ENCODE measurements around the gene GRIK2. TPM values are rescaled to one million over a fixed set of nuclear protein-coding genes. Genes with fewer than 3 reads are reported as not detected.
A peak's percentile ranks its signal among the peaks of the same experiment; 100 is the strongest.

The GRIK2 gene
- total RNA-seq, 1 experiment from 2014 or later = 0.70 TPM

- no peaks in the 10 kb centered on the region for H3K27me3 ChIP-seq (ENCODE audit: insufficient read depth, low read length)
- H2BK5ac ChIP-seq (ENCODE audit: insufficient read length, low read length) = no peak overlapping the region
- H3K9me3 Mint-ChIP-seq = no peaks in the 10 kb centered on the region
- no peaks in the 10 kb centered on the region for H4K20me1 ChIP-seq (ENCODE audit: control insufficient read depth, insufficient read depth, insufficient read length)
- no peak overlapping the region for H3K56ac ChIP-seq (ENCODE audit: insufficient read length, low read depth, low read length)
- no peak overlapping the region for H4K5ac ChIP-seq (ENCODE audit: insufficient read length, low read depth, low read length)
- no peaks in the 10 kb centered on the region for H3K9me3 ChIP-seq (ENCODE audit: control insufficient read depth, low read depth, low read length)
- H3K79me1 ChIP-seq (ENCODE audit: insufficient read depth, low read depth, low read length, poor library complexity, severe bottlenecking) = no peaks in the 10 kb centered on the region
- H3K27ac Mint-ChIP-seq = peak overlapping the region; percentile 30 to 76 (median 47); a peak in 3 of 7 replicates
- H3K4me1 Mint-ChIP-seq = peaks cover 0 to 2% of the 10 kb centered on the region in 2 experiments; a peak in 1 of 4 replicates
- H3K18ac ChIP-seq (ENCODE audit: insufficient read length, low read depth, low read length) = no peak overlapping the region
- H3K4me2 ChIP-seq (ENCODE audit: insufficient read depth, insufficient read length, low read length) = no peak overlapping the region
- no CpG with 5 or more reads among the region's 6 CpGs for WGBS (ENCODE audit: extremely low coverage, insufficient read length, low lambda C conversion rate)
- no peaks in the 10 kb centered on the region for H3K23me2 ChIP-seq (ENCODE audit: insufficient read length, low read depth, low read length, poor library complexity, severe bottlenecking)
- no peaks in the 10 kb centered on the region for H3K36me3 Mint-ChIP-seq (ENCODE audit: insufficient read depth in 1 of 3, low read depth in 3 of 3)
- no peak overlapping the region for H3K4me3 Mint-ChIP-seq
- H3K27ac ChIP-seq (ENCODE audit: insufficient read length, low read depth, low read length) = no peak overlapping the region
- H2BK12ac ChIP-seq (ENCODE audit: insufficient read length, low read depth, low read length) = no peak overlapping the region
- no peak for DNase-seq
- TF ChIP-seq, protein P1, sequence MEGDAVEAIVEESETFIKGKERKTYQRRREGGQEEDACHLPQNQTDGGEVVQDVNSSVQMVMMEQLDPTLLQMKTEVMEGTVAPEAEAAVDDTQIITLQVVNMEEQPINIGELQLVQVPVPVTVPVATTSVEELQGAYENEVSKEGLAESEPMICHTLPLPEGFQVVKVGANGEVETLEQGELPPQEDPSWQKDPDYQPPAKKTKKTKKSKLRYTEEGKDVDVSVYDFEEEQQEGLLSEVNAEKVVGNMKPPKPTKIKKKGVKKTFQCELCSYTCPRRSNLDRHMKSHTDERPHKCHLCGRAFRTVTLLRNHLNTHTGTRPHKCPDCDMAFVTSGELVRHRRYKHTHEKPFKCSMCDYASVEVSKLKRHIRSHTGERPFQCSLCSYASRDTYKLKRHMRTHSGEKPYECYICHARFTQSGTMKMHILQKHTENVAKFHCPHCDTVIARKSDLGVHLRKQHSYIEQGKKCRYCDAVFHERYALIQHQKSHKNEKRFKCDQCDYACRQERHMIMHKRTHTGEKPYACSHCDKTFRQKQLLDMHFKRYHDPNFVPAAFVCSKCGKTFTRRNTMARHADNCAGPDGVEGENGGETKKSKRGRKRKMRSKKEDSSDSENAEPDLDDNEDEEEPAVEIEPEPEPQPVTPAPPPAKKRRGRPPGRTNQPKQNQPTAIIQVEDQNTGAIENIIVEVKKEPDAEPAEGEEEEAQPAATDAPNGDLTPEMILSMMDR (conservative IDR thresholded peaks at IDR 0.05) = no peak
- H2BK20ac ChIP-seq (ENCODE audit: low read depth, low read length, poor library complexity, severe bottlenecking) = no peak overlapping the region
- H4K91ac ChIP-seq (ENCODE audit: insufficient read length, low read depth, low read length) = no peak overlapping the region
- no peak overlapping the region for H2BK120ac ChIP-seq (ENCODE audit: low read depth, low read length, poor library complexity, severe bottlenecking)
- no peak overlapping the region for H4K8ac ChIP-seq (replicated peaks; ENCODE audit: insufficient read length, low read depth, low read length)
- H3K9ac ChIP-seq (ENCODE audit: extremely low read depth, insufficient read length, low read length) = no peak overlapping the region
- no peaks in the 10 kb centered on the region for H3K4me1 ChIP-seq (ENCODE audit: insufficient read depth, low read length)
- no peak overlapping the region for H3K4ac ChIP-seq (ENCODE audit: low read depth, low read length)
- no peak overlapping the region for H3K23ac ChIP-seq (ENCODE audit: insufficient read length, low read depth, low read length)
- H3K14ac ChIP-seq (ENCODE audit: insufficient read depth, low read length) = no peak overlapping the region
- H3K27me3 Mint-ChIP-seq (ENCODE audit: low read depth) = no peaks in the 10 kb centered on the region
- H2AK5ac ChIP-seq (ENCODE audit: insufficient read length, low read length) = no peak overlapping the region
- no peak overlapping the region for H2BK15ac ChIP-seq (ENCODE audit: low read depth, low read length)
- peak overlapping the region; percentile 48 for H2AFZ ChIP-seq (ENCODE audit: low read length)
- no peak overlapping the region for H3T11ph ChIP-seq (ENCODE audit: low read length)
- no peaks in the 10 kb centered on the region for H3K79me2 ChIP-seq (ENCODE audit: insufficient read depth, low read length)
Observed at GRCh38 chr6:101626269-101626668, 232.8 kb downstream of the GRIK2 start.

All from H9 (cell line).